A673 (cell line): ENCODE results near the gene GPR156. TPM values are rescaled to one million over a fixed set of nuclear protein-coding genes. Genes with fewer than 3 reads are reported as not detected.

Experiments used
- BruUV-seq: library from RNA; stranded (reverse); fragments of 400-500 nt; replicated peaks from 2 replicates; lab custom pipeline; 2021; lab: Mats Ljungman, UMichigan
- CTCF ChIA-PET: fragments of 300-600 bp; sonication (Branson Sonifier 250); formaldehyde crosslinking; loops from one replicate; lab custom pipeline; 2022; ENCODE audit warnings: antibody characterized with exemption; lab: Charles Lee
- POLR2A ChIA-PET: fragments of 300-600 bp; sonication (Branson Sonifier 250); formaldehyde crosslinking; loops from one replicate; lab custom pipeline; 2022; ENCODE audit warnings: antibody characterized with exemption; ENCODE audit not compliant: low non-redundant PET; lab: Charles Lee
- DNase-seq: peaks from one replicate; pipeline ENCODE4 v3.0.0-alpha.2; 2015; ENCODE audit warnings: low spot score
- H3K27ac ChIP-seq: fragments of 200-600 bp; sonication (generic); 2 replicates; pipeline ENCODE4 v1.5.1; 2016; ENCODE audit warnings: mixed run types, low read depth, mild to moderate bottlenecking, mixed read lengths, antibody characterized with exemption, low read length; ENCODE audit not compliant: poor library complexity, severe bottlenecking
- H3K27me3 ChIP-seq: fragments of 200-600 bp; sonication (generic); replicated peaks from 2 replicates; pipeline ENCODE4 v1.6.1; 2017; ENCODE audit warnings: mixed run types, low read depth, mild to moderate bottlenecking, mixed read lengths, antibody characterized with exemption, low read length; ENCODE audit not compliant: insufficient read depth, poor library complexity
- H3K36me3 ChIP-seq: fragments of 200-600 bp; sonication (generic); 2 replicates; pipeline ENCODE4 v1.6.1; 2016; ENCODE audit warnings: mixed run types, mild to moderate bottlenecking, mixed read lengths, antibody characterized with exemption, low read length; ENCODE audit not compliant: insufficient read depth, poor library complexity, severe bottlenecking
- H3K4me1 ChIP-seq: fragments of 200-600 bp; sonication (generic); 2 replicates; pipeline ENCODE4 v1.6.1; 2017; ENCODE audit warnings: mixed run types, mild to moderate bottlenecking, mixed read lengths, antibody characterized with exemption, low read length; ENCODE audit not compliant: insufficient read depth, poor library complexity, severe bottlenecking
- H3K4me3 ChIP-seq: fragments of 200-600 bp; sonication (generic); 2 replicates; pipeline ENCODE4 v1.5.1; 2016; ENCODE audit warnings: low read depth, mixed run types, mild to moderate bottlenecking, mixed read lengths, low read length; ENCODE audit not compliant: poor library complexity, severe bottlenecking
- H3K9me3 ChIP-seq: fragments of 200-600 bp; sonication (generic); 2 replicates; pipeline ENCODE4 v1.6.1; 2016; ENCODE audit warnings: mixed run types, low read depth, mild to moderate bottlenecking, mixed read lengths, antibody characterized with exemption, low read length; ENCODE audit not compliant: poor library complexity, severe bottlenecking
- EZH2 ChIP-seq: fragments of 200-600 bp; sonication (generic); IDR thresholded peaks from 2 replicates; pipeline ENCODE4 v1.6.1; 2017; ENCODE audit warnings: borderline replicate concordance, low read depth, mild to moderate bottlenecking, mixed read lengths, antibody characterized with exemption, low read length; ENCODE audit not compliant: poor library complexity, severe bottlenecking
- intact Hi-C: fragments of 100-400 bp; cut with micrococcal nuclease; formaldehyde crosslinking; loops from one replicate; pipeline ENCODE4 v1.10.0; 2022; ENCODE audit not compliant: unreplicated experiment
- total RNA-seq: library from RNA; stranded (reverse); gene quantifications from 2 replicates; pipeline ENCODE4 v1.2.3, GENCODE V29; 2021
- TF ChIP-seq, protein P1 (sequence below): fragments of 300-800, 200-600 bp; sonication (generic); conservative IDR thresholded peaks from 2 replicates; pipeline ENCODE4 v1.5.1; 2017; ENCODE audit warnings: low read depth, mild to moderate bottlenecking, antibody characterized with exemption, low read length, moderate library complexity, mixed read lengths

Gene GPR156
- total RNA-seq, 1 experiment from 2014 or later = 0.62 TPM

DNA sequence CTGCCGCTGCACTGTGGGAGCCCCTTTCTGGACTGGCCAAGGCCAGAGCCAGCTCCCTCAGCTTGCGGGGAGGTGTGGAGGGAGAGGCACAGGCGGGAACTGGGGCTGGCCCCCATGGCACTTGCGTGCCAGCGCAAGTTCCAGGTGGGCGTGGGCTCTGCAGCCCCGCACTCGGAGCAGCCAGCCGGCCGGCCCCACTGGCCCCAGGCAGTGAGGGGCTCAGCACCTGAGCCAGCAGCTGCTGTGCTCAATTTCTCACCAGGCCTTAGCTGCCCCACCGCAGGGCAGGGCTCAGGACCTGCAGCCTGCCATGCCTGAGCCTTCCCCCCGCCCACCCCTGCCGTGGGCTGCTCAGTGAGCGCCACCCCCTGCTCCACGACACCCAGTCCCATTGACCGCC is 4.6 kb upstream of the GPR156 start:
- Histone ChIP-seq H3K36me3 (no peaks in the 10 kb centered on the region), H3K27me3 (no peaks in the 10 kb centered on the region), H3K27ac (no peak overlapping the region), H3K9me3 (peaks cover 6% of the 10 kb centered on the region), H3K4me1 (no peaks in the 10 kb centered on the region), H3K4me3 (no peak overlapping the region)
- ChIA-PET POLR2A (no interaction called here), CTCF (no interaction called here)
- no TSS peak for BruUV-seq
- no peak for DNase-seq
- intact Hi-C loops = no loop called here
- no peak for TF ChIP-seq EZH2
- TF ChIP-seq, protein P1, sequence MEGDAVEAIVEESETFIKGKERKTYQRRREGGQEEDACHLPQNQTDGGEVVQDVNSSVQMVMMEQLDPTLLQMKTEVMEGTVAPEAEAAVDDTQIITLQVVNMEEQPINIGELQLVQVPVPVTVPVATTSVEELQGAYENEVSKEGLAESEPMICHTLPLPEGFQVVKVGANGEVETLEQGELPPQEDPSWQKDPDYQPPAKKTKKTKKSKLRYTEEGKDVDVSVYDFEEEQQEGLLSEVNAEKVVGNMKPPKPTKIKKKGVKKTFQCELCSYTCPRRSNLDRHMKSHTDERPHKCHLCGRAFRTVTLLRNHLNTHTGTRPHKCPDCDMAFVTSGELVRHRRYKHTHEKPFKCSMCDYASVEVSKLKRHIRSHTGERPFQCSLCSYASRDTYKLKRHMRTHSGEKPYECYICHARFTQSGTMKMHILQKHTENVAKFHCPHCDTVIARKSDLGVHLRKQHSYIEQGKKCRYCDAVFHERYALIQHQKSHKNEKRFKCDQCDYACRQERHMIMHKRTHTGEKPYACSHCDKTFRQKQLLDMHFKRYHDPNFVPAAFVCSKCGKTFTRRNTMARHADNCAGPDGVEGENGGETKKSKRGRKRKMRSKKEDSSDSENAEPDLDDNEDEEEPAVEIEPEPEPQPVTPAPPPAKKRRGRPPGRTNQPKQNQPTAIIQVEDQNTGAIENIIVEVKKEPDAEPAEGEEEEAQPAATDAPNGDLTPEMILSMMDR = no peak

DNA sequence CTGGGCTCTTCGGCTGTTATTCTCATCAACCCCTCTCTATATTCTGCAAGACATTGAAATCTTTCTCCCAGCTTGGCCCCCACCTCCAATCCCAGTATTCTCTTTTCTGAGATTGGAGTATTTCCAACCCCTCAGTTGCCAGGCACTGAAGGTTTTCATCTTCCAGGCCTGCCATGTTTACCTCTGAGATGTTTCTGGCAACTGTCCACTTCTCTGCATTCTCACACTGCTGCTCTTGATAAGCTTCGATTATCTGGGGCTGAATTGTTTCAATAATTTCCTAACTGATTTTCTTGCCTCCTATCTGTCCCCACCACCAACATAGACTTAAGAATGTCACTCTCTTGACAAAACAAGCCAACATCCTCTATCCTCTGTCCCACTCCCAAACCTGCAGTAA is 1.4 kb upstream of the GPR156 start:
- no peaks in the 10 kb centered on the region for H3K36me3 ChIP-seq
- no peaks in the 10 kb centered on the region for H3K4me1 ChIP-seq
- ChIA-PET POLR2A (no interaction called here), CTCF (no interaction called here)
- H3K27ac ChIP-seq = no peak overlapping the region
- DNase-seq = no peak
- H3K27me3 ChIP-seq = peaks cover 3% of the 10 kb centered on the region
- no peak for TF ChIP-seq EZH2
- TF ChIP-seq, protein P1 = no peak
- BruUV-seq = no TSS peak
- intact Hi-C loops = no loop called here
- no peak overlapping the region for H3K4me3 ChIP-seq
- H3K9me3 ChIP-seq = no peaks in the 10 kb centered on the region

DNA sequence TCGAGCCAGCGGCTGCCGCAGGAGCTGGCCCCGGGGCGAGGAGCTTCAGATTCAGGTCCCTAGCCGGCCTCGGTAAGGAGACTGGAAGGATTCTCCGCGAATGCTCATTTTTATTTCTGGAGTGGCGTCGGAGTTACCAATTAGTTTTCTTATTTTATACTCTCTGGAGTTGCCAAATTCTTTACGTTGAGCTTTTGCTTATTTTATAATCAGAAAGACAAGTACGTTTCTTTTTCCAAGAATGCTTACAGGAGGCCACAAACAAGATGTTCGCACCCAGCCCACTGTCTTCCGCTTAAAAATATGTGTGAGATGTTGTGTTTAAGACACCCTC is 453 bp upstream of the GPR156 start:
- no peaks in the 10 kb centered on the region for H3K9me3 ChIP-seq
- DNase-seq = no peak
- BruUV-seq = no TSS peak
- ChIA-PET CTCF (no interaction called here), POLR2A (no interaction called here)
- intact Hi-C loops = no loop called here
- H3K36me3 ChIP-seq = no peaks in the 10 kb centered on the region
- peaks cover 3% of the 10 kb centered on the region for H3K27me3 ChIP-seq
- TF ChIP-seq, protein P1 = no peak
- no peak for TF ChIP-seq EZH2
- no peaks in the 10 kb centered on the region for H3K4me1 ChIP-seq
- peak overlapping the region; percentile 47 for H3K4me3 ChIP-seq
- H3K27ac ChIP-seq = no peak overlapping the region
